H1 (cell line): ENCODE measurements around the gene NLRX1. TPM values are rescaled to one million over a fixed set of nuclear protein-coding genes. Genes with fewer than 3 reads are reported as not detected.
A peak's percentile ranks its signal among the peaks of the same experiment; 100 is the strongest.

ENCODE experiments used
- CBX8 ChIP-seq: fragments of 300-800, 300-1000 bp; sonication (generic); IDR thresholded peaks from 2 replicates; pipeline ENCODE4 v1.7.1; 2016; ENCODE audit warnings: low read depth, low read length, borderline replicate concordance
- CTBP2 ChIP-seq: IDR thresholded peaks from 2 replicates; pipeline ENCODE4 v1.7.0; 2011; ENCODE audit warnings: borderline replicate concordance, mild to moderate bottlenecking, moderate library complexity, mixed read lengths, low read length; ENCODE audit not compliant: insufficient read depth, insufficient read length
- EP300 ChIP-seq, 2 experiments: IDR thresholded peaks; 1 replicate in 1 of 2; 2 replicates in 1 of 2; pipeline ENCODE4 v1.6.1; 2011 to 2012; ENCODE audit warnings: low read depth in 2 of 2, low read length in 2 of 2, mild to moderate bottlenecking in 2 of 2, borderline replicate concordance in 1 of 2, inconsistent platforms in 1 of 2, moderate library complexity in 1 of 2
- GTF2F1 ChIP-seq: IDR thresholded peaks from 2 replicates; pipeline ENCODE4 v1.6.1; 2012; ENCODE audit warnings: low read depth, low read length, improper control_type of control experiment, borderline replicate concordance
- JUN ChIP-seq: IDR thresholded peaks from 2 replicates; pipeline ENCODE4 v1.6.1; 2011; ENCODE audit warnings: low read depth, mild to moderate bottlenecking, improper control_type of control experiment, low read length
- PHF8 ChIP-seq: fragments of 200-600 bp; sonication (generic); conservative IDR thresholded peaks from 2 replicates; pipeline ENCODE4 v1.7.1; 2012; ENCODE audit warnings: low read depth, mild to moderate bottlenecking, inconsistent platforms, low read length, moderate library complexity
- POLR2A ChIP-seq, 2 experiments: IDR thresholded peaks; 1 replicate in 1 of 2; 2 replicates in 1 of 2; pipeline ENCODE4 v1.6.1; 2011; ENCODE audit warnings: low read depth in 2 of 2, low read length in 2 of 2, mild to moderate bottlenecking in 2 of 2; ENCODE audit errors: control extremely low read depth in 1 of 2
- POLR2AphosphoS5 ChIP-seq: IDR thresholded peaks from 2 replicates; pipeline ENCODE4 v1.6.1; 2011; ENCODE audit warnings: low read depth, low read length
- RBBP5 ChIP-seq: IDR thresholded peaks from 2 replicates; pipeline ENCODE4 v1.7.1; 2012; ENCODE audit warnings: low read depth, mild to moderate bottlenecking, inconsistent platforms, low read length, moderate library complexity, borderline replicate concordance
- SRF ChIP-seq: IDR thresholded peaks from 2 replicates; pipeline ENCODE4 v1.6.1; 2011; ENCODE audit warnings: mild to moderate bottlenecking, low read depth, low read length, moderate library complexity
- TCF12 ChIP-seq: IDR thresholded peaks from 2 replicates; pipeline ENCODE4 v1.6.1; 2011; ENCODE audit warnings: low read depth, mild to moderate bottlenecking, low read length
- USF2 ChIP-seq: IDR thresholded peaks from 2 replicates; pipeline ENCODE4 v1.6.1; 2011; ENCODE audit warnings: low read length, improper control_type of control experiment
- YY1 ChIP-seq: IDR thresholded peaks from 2 replicates; pipeline ENCODE4 v1.6.1; 2011; ENCODE audit warnings: low read depth, mild to moderate bottlenecking, low read length
- ZNF274 ChIP-seq: IDR thresholded peaks from 2 replicates; pipeline ENCODE4 v1.7.0; 2012; ENCODE audit warnings: low read length, borderline replicate concordance; ENCODE audit errors: extremely low read depth
- polyA plus RNA-seq, 7 experiments: library from polyadenylated mRNA; depleted of rRNA in 3 of 7; stranded (reverse) in 5 of 7; unstranded in 2 of 7; fragments of >200 nt in 5 of 7; fragments of 200-250 nt in 2 of 7; gene quantifications; 1 replicate in 5 of 7; 2 replicates in 1 of 7; 4 replicates in 1 of 7; pipeline versions ENCODE4 v1.2.1 to v1.2.3, GENCODE V29; 2011 to 2013; ENCODE audit warnings: missing spikeins in 2 of 7, mixed read lengths in 2 of 7
- total RNA-seq: library from RNA; stranded (reverse); fragmentation: NEBNext Ultra II Directional; extraction: Animal tissue kit (Norgen Biotek cat#: 25700); gene quantifications from 2 replicates; pipeline ENCODE4 v1.2.1, GENCODE V29; 2021

NLRX1 gene
- total and polyA plus RNA-seq, 2 of the 8 experiments (the other 6 are each of a cell fraction or from before 2014, with no cell fraction given): 13.2 to 18.6 TPM

DNA sequence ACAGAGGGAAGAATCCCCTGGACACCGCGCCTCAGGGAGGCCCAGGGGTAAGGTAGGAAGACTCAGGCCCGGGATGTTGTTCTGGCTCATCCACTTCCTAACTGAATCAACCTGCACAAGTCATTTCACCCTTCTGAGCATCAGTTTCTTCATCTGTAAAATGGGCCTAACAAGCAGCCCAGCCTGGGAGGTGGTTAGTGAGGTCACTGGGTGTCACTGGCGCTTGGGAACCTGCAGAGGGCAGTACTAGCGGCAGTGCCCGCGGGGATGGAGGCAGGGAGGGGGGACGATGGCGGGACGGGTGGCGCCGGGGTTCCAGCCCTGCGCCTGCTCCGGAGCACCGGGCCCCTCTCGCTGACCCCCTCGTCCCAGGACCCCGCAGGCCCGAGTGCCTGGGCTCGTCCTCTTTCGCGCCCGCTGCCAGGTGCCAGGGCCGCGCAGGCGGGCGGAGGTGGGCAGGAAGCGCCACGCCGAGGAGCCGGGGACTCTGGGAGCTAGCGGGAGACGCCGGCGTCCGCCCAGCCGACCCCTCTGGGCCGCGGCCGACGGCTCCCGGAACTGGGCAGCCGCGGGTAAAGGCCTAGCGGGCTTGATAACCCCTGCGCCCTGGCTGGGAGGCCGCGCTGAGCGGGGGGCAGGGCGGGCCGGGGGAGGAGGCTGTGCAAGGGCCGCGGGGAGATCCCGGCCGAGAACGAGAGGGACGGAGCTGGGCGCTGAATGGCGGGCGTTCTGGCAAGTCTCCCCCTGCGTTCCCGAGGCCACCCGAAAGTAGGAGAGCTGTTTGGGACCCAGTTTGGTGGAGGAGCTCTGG is at the start of gene NLRX1 (continued):
- TF ChIP-seq POLR2AphosphoS5: peak; percentile 48; the same call in 1 of the 2 replicates
- TF ChIP-seq SRF: no peak
- TF ChIP-seq EP300 (IDR thresholded peaks at IDR 0.05; ENCODE audit: borderline replicate concordance in 1 of 2, low read depth in 2 of 2, low read length in 2 of 2): peak in 1 of 2 experiments; percentile 56; a peak in 1 of 3 replicates
- no peak for TF ChIP-seq GTF2F1
- TF ChIP-seq JUN: no peak
- TF ChIP-seq USF2: no peak
- TF ChIP-seq RBBP5: peak; percentile 70; the same call in 1 of the 2 replicates
- TF ChIP-seq YY1: peak; percentile 89
- peak in 1 of 2 experiments; percentile 69; a peak in 2 of 3 replicates for TF ChIP-seq POLR2A (IDR thresholded peaks at IDR 0.05; ENCODE audit: control extremely low read depth in 1 of 2, low read depth in 2 of 2, low read length in 2 of 2)
- peak; percentile 12; the same call in 1 of the 2 replicates for TF ChIP-seq TCF12
- peak; percentile 91 for TF ChIP-seq PHF8
- TF ChIP-seq CTBP2: no peak
- TF ChIP-seq ZNF274: no peak
- TF ChIP-seq CBX8: no peak
